SJCRH30 (cell line): ENCODE data around the gene PKD2L1. TPM values are rescaled to one million over a fixed set of nuclear protein-coding genes. Genes with fewer than 3 reads are reported as not detected.

ENCODE experiments used
- DNase-seq, 2 experiments: peaks; one replicate each; pipeline ENCODE4 v3.0.0-alpha.2; 2015 to 2020
- H3K27ac ChIP-seq: fragments of 250-450 bp; sonication (Bioruptor Pico); 2 replicates; pipeline ENCODE4 v1.5.1; 2020; ENCODE audit warnings: mild to moderate bottlenecking, moderate library complexity
- H3K27me3 ChIP-seq: fragments of 250-450 bp; sonication (Bioruptor Pico); 2 replicates; pipeline ENCODE4 v1.5.1; 2020; ENCODE audit warnings: mild to moderate bottlenecking, moderate library complexity
- H3K36me3 ChIP-seq: fragments of 250-450 bp; sonication (Bioruptor Pico); 2 replicates; pipeline ENCODE4 v1.5.1; 2020; ENCODE audit warnings: mild to moderate bottlenecking, moderate library complexity
- H3K4me1 ChIP-seq: fragments of 250-450 bp; sonication (Bioruptor Pico); 2 replicates; pipeline ENCODE4 v1.5.1; 2020; ENCODE audit warnings: mild to moderate bottlenecking, moderate library complexity
- H3K4me3 ChIP-seq: fragments of 250-450 bp; sonication (Bioruptor Pico); 2 replicates; pipeline ENCODE4 v1.5.1; 2020; ENCODE audit warnings: mild to moderate bottlenecking, moderate library complexity
- H3K9me3 ChIP-seq: fragments of 250-450 bp; sonication (Bioruptor Pico); replicated peaks from 2 replicates; pipeline ENCODE4 v1.5.1; 2020; ENCODE audit warnings: mild to moderate bottlenecking, moderate library complexity
- total RNA-seq: library from RNA; depleted of rRNA; stranded (reverse); fragments of >200 nt; shearing (Covaris generic); gene quantifications from 2 replicates; pipeline ENCODE4 v1.2.3, GENCODE V29; 2014; rRNA removed

PKD2L1 gene
- total RNA-seq, 1 experiment from 2014 or later, result not detected

- Histone ChIP-seq H3K4me1 (no peaks in the 10 kb centered on the region), H3K27me3 (no peaks in the 10 kb centered on the region), H3K4me3 (no peak overlapping the region), H3K36me3 (peaks cover 50% of the 10 kb centered on the region), H3K9me3 (no peaks in the 10 kb centered on the region), H3K27ac (no peak overlapping the region)
- no peak for DNase-seq
Observed at GRCh38 chr10:100248820-100249219, 81.2 kb downstream of the PKD2L1 start.

GRCh38 chr10:100245484-100246220, 84.4 kb downstream of the PKD2L1 start:
- Histone ChIP-seq H3K9me3 (no peaks in the 10 kb centered on the region), H3K27ac (no peak overlapping the region), H3K36me3 (peaks cover 43% of the 10 kb centered on the region), H3K4me1 (no peaks in the 10 kb centered on the region), H3K27me3 (no peaks in the 10 kb centered on the region), H3K4me3 (no peak overlapping the region)
- no peak for DNase-seq

- H3K36me3 ChIP-seq, result peaks cover 31% of the 10 kb centered on the region
Observed at GRCh38 chr10:100239851-100240250, 90.2 kb downstream of the PKD2L1 start.

GRCh38 chr10:100238429-100238828, 91.6 kb downstream of the PKD2L1 start:
- H3K36me3 ChIP-seq, result peaks cover 31% of the 10 kb centered on the region

More at GRCh38 chr10:100239851-100240250, 90.2 kb downstream of the PKD2L1 start:
- Histone ChIP-seq H3K27me3 (no peaks in the 10 kb centered on the region), H3K4me3 (no peak overlapping the region), H3K4me1 (no peaks in the 10 kb centered on the region), H3K27ac (no peak overlapping the region), H3K9me3 (no peaks in the 10 kb centered on the region)
- DNase-seq, result no peak

More at GRCh38 chr10:100238429-100238828, 91.6 kb downstream of the PKD2L1 start:
- no peak for DNase-seq
- Histone ChIP-seq H3K4me3 (no peak overlapping the region), H3K9me3 (no peaks in the 10 kb centered on the region), H3K4me1 (no peaks in the 10 kb centered on the region), H3K27ac (no peak overlapping the region), H3K27me3 (no peaks in the 10 kb centered on the region)

Other genes starting within 250 kb of the PKD2L1 start
- gene CPN1, start 248.4 kb downstream of the PKD2L1 start, total RNA-seq, result not detected in 2 replicates
- 43.2 and 43.6 TPM in 2 replicates for gene ERLIN1, start 144.2 kb downstream of the PKD2L1 start, total RNA-seq
- 19.2 and 21.7 TPM in 2 replicates for gene CHUK, start 100.6 kb downstream of the PKD2L1 start, total RNA-seq
- gene CWF19L1, start 62.6 kb downstream of the PKD2L1 start, total RNA-seq, result 51.7 and 57.2 TPM in 2 replicates
- gene BLOC1S2, start 43.5 kb downstream of the PKD2L1 start, total RNA-seq, result 55.5 and 59.7 TPM in 2 replicates
- 421 and 427 TPM in 2 replicates for gene SCD, start 17.0 kb upstream of the PKD2L1 start, total RNA-seq
- gene WNT8B, start 132.8 kb upstream of the PKD2L1 start, total RNA-seq, result not detected in 2 replicates
- gene SEC31B, start 189.6 kb upstream of the PKD2L1 start, total RNA-seq, result 2.2 and 4.6 TPM in 2 replicates
- gene NDUFB8, start 199.6 kb upstream of the PKD2L1 start, total RNA-seq, result 293 and 330 TPM in 2 replicates
- gene HIF1AN, start 205.7 kb upstream of the PKD2L1 start, total RNA-seq, result 18.1 and 25.1 TPM in 2 replicates